OCI-LY1 (cell line): Measurements from ENCODE around the gene MARK1.

Source experiments
- H2AFZ ChIP-seq: fragments of 200-600 bp; sonication (generic), shearing (Covaris generic); 2 replicates; pipeline ENCODE4 v1.6.0; 2014; ENCODE audit warnings: antibody characterized with exemption, mild to moderate bottlenecking, low read length
- H3F3A ChIP-seq: fragments of 200-600 bp; sonication (generic), shearing (Covaris generic); 2 replicates; pipeline ENCODE4 v1.6.0; 2014; ENCODE audit warnings: mild to moderate bottlenecking, antibody characterized with exemption, low read length, moderate library complexity; ENCODE audit not compliant: insufficient read depth
- H3K27ac ChIP-seq: fragments of 200-600 bp; sonication (generic); 2 replicates; pipeline ENCODE4 v1.5.1; 2014; ENCODE audit warnings: low read length, mixed run types, mild to moderate bottlenecking, low read depth; ENCODE audit not compliant: poor library complexity, severe bottlenecking
- H3K27me3 ChIP-seq: fragments of 200-600 bp; sonication (generic); 2 replicates; pipeline ENCODE4 v1.6.0; 2014; ENCODE audit warnings: antibody characterized with exemption, mild to moderate bottlenecking, low read length, moderate library complexity; ENCODE audit not compliant: insufficient read depth
- H3K36me3 ChIP-seq: fragments of 200-600 bp; sonication (generic); 2 replicates; pipeline ENCODE4 v1.6.1; 2014; ENCODE audit warnings: mild to moderate bottlenecking, antibody characterized with exemption, low read length, moderate library complexity, mixed read lengths; ENCODE audit not compliant: insufficient read depth
- H3K4me1 ChIP-seq: fragments of 200-600 bp; sonication (generic); 2 replicates; pipeline ENCODE4 v1.5.1; 2014; ENCODE audit warnings: mild to moderate bottlenecking, low read length, moderate library complexity; ENCODE audit not compliant: insufficient read depth, severe bottlenecking
- H3K4me2 ChIP-seq: fragments of 200-600 bp; sonication (generic), shearing (Covaris generic); 2 replicates; pipeline ENCODE4 v1.6.1; 2014; ENCODE audit warnings: low read length
- H3K4me3 ChIP-seq: fragments of 200-600 bp; sonication (generic); 2 replicates; pipeline ENCODE4 v1.5.1; 2014; ENCODE audit warnings: low read length, low read depth, mild to moderate bottlenecking, mixed read lengths; ENCODE audit not compliant: poor library complexity, severe bottlenecking
- H3K79me2 ChIP-seq: fragments of 200-600 bp; shearing (Covaris generic); 2 replicates; pipeline ENCODE4 v1.6.1; 2016; ENCODE audit warnings: mixed run types, low read length, mixed read lengths; ENCODE audit not compliant: insufficient read depth
- H3K9ac ChIP-seq: fragments of 200-600 bp; sonication (generic), shearing (Covaris generic); 2 replicates; pipeline ENCODE4 v1.6.1; 2014; ENCODE audit warnings: mild to moderate bottlenecking, low read length, mixed read lengths
- H3K9me2 ChIP-seq: fragments of 200-600 bp; sonication (generic), shearing (Covaris generic); 2 replicates; pipeline ENCODE4 v1.6.1; 2014; ENCODE audit warnings: low read depth, mild to moderate bottlenecking, low read length, mixed read lengths
- H3K9me3 ChIP-seq: fragments of 200-600 bp; shearing (Covaris generic); 2 replicates; pipeline ENCODE4 v1.6.1; 2014; ENCODE audit warnings: low read length, mixed read lengths
- H4K20me1 ChIP-seq: fragments of 200-600 bp; sonication (generic), shearing (Covaris generic); 2 replicates; pipeline ENCODE4 v1.6.0; 2016; ENCODE audit warnings: mild to moderate bottlenecking, low read length; ENCODE audit not compliant: insufficient read depth
- CTCF ChIP-seq: fragments of 200-600 bp; sonication (generic), shearing (Covaris generic); IDR thresholded peaks from 2 replicates; pipeline ENCODE4 v1.5.1; 2017; ENCODE audit warnings: mild to moderate bottlenecking, antibody characterized with exemption, low read length, moderate library complexity, mixed read lengths
- EZH2 ChIP-seq: fragments of 200-600 bp; sonication (generic), shearing (Covaris generic); IDR thresholded peaks from 2 replicates; pipeline ENCODE4 v1.8.0; 2017; ENCODE audit warnings: borderline replicate concordance, mixed run types, mild to moderate bottlenecking, antibody characterized with exemption, low read length, moderate library complexity, mixed read lengths

MARK1 gene

GRCh38 chr1:220655509-220655908 lies 127.6 kb downstream of the MARK1 start:
- no peak overlapping the region for H3K4me2 ChIP-seq
- TF ChIP-seq EZH2 (no peak), CTCF (no peak)
- no peak overlapping the region for H3K4me3 ChIP-seq
- no peaks in the 10 kb centered on the region for H3K27me3 ChIP-seq
- H3K9me2 ChIP-seq, result no peaks in the 10 kb centered on the region
- H3F3A ChIP-seq, result no peaks in the 10 kb centered on the region
- no peak overlapping the region for H3K27ac ChIP-seq
- H3K36me3 ChIP-seq, result no peaks in the 10 kb centered on the region
- no peaks in the 10 kb centered on the region for H3K9me3 ChIP-seq
- no peak overlapping the region for H3K9ac ChIP-seq
- no peaks in the 10 kb centered on the region for H3K4me1 ChIP-seq
- no peaks in the 10 kb centered on the region for H4K20me1 ChIP-seq
- no peaks in the 10 kb centered on the region for H3K79me2 ChIP-seq
- no peak overlapping the region for H2AFZ ChIP-seq

DNA sequence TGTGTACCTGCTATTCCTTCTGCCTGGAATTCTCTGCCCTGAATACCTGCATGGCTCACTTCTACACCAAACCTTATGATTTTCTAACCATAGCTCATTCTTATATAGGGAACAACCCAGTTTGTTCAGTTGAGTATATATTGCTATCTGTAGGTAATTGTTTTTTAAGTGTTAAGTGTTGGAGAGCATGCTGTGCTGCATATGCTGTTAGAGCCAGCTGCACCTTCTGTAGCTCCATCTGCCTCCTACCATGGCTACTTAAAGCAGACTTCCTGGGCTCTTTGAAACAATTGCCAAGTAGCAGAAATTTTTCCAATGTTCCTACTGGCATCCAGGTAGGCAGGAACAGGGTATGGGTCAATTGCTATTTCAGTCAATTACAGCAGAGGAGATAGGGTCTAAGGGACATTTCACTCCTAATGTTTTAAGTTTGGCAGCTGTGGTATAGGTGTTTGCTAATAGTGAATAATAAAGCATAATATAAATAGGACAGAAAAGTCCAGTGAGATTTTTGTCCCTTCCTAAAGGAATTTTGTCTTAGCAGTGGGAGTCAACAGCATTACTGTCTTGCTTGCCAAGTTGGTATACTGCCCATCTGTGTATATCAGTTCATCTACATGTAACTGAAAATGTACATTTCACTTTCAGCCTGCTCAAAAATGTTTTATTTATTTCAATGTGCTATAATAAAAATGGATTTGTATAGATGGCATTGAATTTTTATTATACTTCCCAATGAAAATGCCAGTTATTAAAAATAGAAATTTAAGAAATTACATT lies 128.2 kb downstream of the MARK1 start:
- no peak overlapping the region for H2AFZ ChIP-seq
- H3K36me3 ChIP-seq, result no peaks in the 10 kb centered on the region
- no peaks in the 10 kb centered on the region for H3K79me2 ChIP-seq
- no peaks in the 10 kb centered on the region for H3K9me3 ChIP-seq
- H3K4me2 ChIP-seq, result no peak overlapping the region
- TF ChIP-seq CTCF, result no peak
- no peak for TF ChIP-seq EZH2
- no peaks in the 10 kb centered on the region for H4K20me1 ChIP-seq
- H3K27ac ChIP-seq, result no peak overlapping the region
- H3K4me1 ChIP-seq, result no peaks in the 10 kb centered on the region
- H3K27me3 ChIP-seq, result no peaks in the 10 kb centered on the region
- H3K9ac ChIP-seq, result no peak overlapping the region
- H3K9me2 ChIP-seq, result no peaks in the 10 kb centered on the region
- H3F3A ChIP-seq, result no peaks in the 10 kb centered on the region
- no peak overlapping the region for H3K4me3 ChIP-seq

GRCh38 chr1:220666349-220666748 lies 138.4 kb downstream of the MARK1 start:
- Histone ChIP-seq H3K27ac (no peak overlapping the region), H3K4me3 (no peak overlapping the region), H2AFZ (no peak overlapping the region), H3K4me1 (no peaks in the 10 kb centered on the region), H3F3A (no peaks in the 10 kb centered on the region), H3K9me3 (no peaks in the 10 kb centered on the region), H3K9ac (no peak overlapping the region), H3K27me3 (no peaks in the 10 kb centered on the region), H4K20me1 (no peaks in the 10 kb centered on the region), H3K36me3 (no peaks in the 10 kb centered on the region), H3K4me2 (no peak overlapping the region), H3K79me2 (no peaks in the 10 kb centered on the region), H3K9me2 (no peaks in the 10 kb centered on the region)
- no peak for TF ChIP-seq EZH2
- no peak for TF ChIP-seq CTCF
